GM23338 (cell line): ENCODE results near the gene BLACAT1. TPM values are rescaled to one million over a fixed set of nuclear protein-coding genes. Genes with fewer than 3 reads are reported as not detected.

Experiments used
- ATAC-seq: fragments of 200-7000 bp; cut with Tn5 transposase; 3 replicates; pipeline ENCODE4 v1.9.1; 2020
- DNase-seq: peaks from one replicate; pipeline ENCODE4 v3.0.0-alpha.2; 2015; ENCODE audit warnings: low spot score
- H2AFZ ChIP-seq: fragments of 200-600 bp; sonication (generic); 2 replicates; pipeline ENCODE4 v1.8.0; 2016; ENCODE audit warnings: antibody characterized with exemption, mild to moderate bottlenecking, moderate library complexity
- H3F3A ChIP-seq: fragments of 200-600 bp; sonication (generic); replicated peaks from 2 replicates; pipeline ENCODE4 v1.8.0; 2017; ENCODE audit warnings: antibody characterized with exemption, mixed run types, low read depth
- H3K27ac ChIP-seq: fragments of 200-600 bp; sonication (generic); 2 replicates; pipeline ENCODE4 v1.6.1; 2016; ENCODE audit warnings: low read depth
- H3K27me3 ChIP-seq: fragments of 200-600 bp; sonication (generic); 2 replicates; pipeline ENCODE4 v1.8.0; 2016; ENCODE audit warnings: mild to moderate bottlenecking, mixed run types, moderate library complexity; ENCODE audit not compliant: insufficient read depth
- H3K36me3 ChIP-seq: fragments of 200-600 bp; sonication (generic); 2 replicates; pipeline ENCODE4 v1.8.0; 2016; ENCODE audit warnings: mild to moderate bottlenecking; ENCODE audit not compliant: insufficient read depth
- H3K4me1 ChIP-seq: fragments of 200-600 bp; sonication (generic); 2 replicates; pipeline ENCODE4 v1.8.0; 2016; ENCODE audit warnings: mild to moderate bottlenecking, moderate library complexity; ENCODE audit not compliant: insufficient read depth
- H3K4me2 ChIP-seq: fragments of 200-600 bp; sonication (generic); 2 replicates; pipeline ENCODE4 v1.7.1; 2017; ENCODE audit warnings: mixed run types
- H3K4me3 ChIP-seq: fragments of 200-600 bp; sonication (generic); 2 replicates; pipeline ENCODE4 v1.6.1; 2016; ENCODE audit warnings: mixed run types
- H3K79me2 ChIP-seq: fragments of 200-600 bp; sonication (generic); replicated peaks from 2 replicates; pipeline ENCODE4 v1.8.0; 2017; ENCODE audit warnings: mild to moderate bottlenecking; ENCODE audit not compliant: insufficient read depth
- H3K9me2 ChIP-seq: fragments of 200-600 bp; sonication (generic); 2 replicates; pipeline ENCODE4 v1.8.0; 2017; ENCODE audit not compliant: insufficient read depth
- H4K20me1 ChIP-seq: fragments of 200-600 bp; sonication (generic); replicated peaks from 2 replicates; pipeline ENCODE4 v1.8.0; 2017; ENCODE audit warnings: mild to moderate bottlenecking; ENCODE audit not compliant: insufficient read depth
- H3K27ac Mint-ChIP-seq: 2 replicates; pipeline ENCODE4 v1.8.0; 2020; ENCODE audit warnings: inconsistent platforms, mild to moderate bottlenecking, moderate library complexity, mixed read lengths
- H3K27me3 Mint-ChIP-seq: 3 replicates; pipeline ENCODE4 v1.8.0; 2022; ENCODE audit warnings: low read depth, mild to moderate bottlenecking, moderate library complexity, mixed read lengths, inconsistent platforms; ENCODE audit not compliant: insufficient read depth, poor library complexity
- H3K36me3 Mint-ChIP-seq: 3 replicates; pipeline ENCODE4 v1.8.0; 2021; ENCODE audit warnings: low read depth, mild to moderate bottlenecking, inconsistent platforms, moderate library complexity, mixed read lengths
- H3K4me1 Mint-ChIP-seq: 3 replicates; pipeline ENCODE4 v1.8.0; 2020; ENCODE audit warnings: mild to moderate bottlenecking, inconsistent platforms, mixed read lengths
- H3K4me3 Mint-ChIP-seq: 3 replicates; pipeline ENCODE4 v1.8.0; 2021; ENCODE audit warnings: moderate library complexity, mild to moderate bottlenecking, inconsistent platforms, mixed read lengths
- H3K9me3 Mint-ChIP-seq: 3 replicates; pipeline ENCODE4 v1.8.0; 2020; ENCODE audit warnings: moderate library complexity, mild to moderate bottlenecking, inconsistent platforms, mixed read lengths
- CREB1 ChIP-seq: fragments of 250-450 bp; sonication (Bioruptor Pico); IDR thresholded peaks from 2 replicates; pipeline ENCODE4 v1.5.0; 2020; ENCODE audit warnings: low read depth, mild to moderate bottlenecking, moderate library complexity
- CTCF ChIP-seq, 2 experiments: fragments of 200-600 bp in 1 of 2; sonication (generic) in 1 of 2; conservative IDR thresholded peaks; 2 replicates each; pipeline versions ENCODE4 v1.5.1 to v1.6.1; 2016 to 2017; ENCODE audit warnings: antibody characterized with exemption in 2 of 2, low read depth in 2 of 2, mild to moderate bottlenecking in 2 of 2, moderate library complexity in 1 of 2
- ETS1 ChIP-seq: IDR thresholded peaks from 2 replicates; pipeline ENCODE4 v1.6.1; 2016; ENCODE audit warnings: antibody characterized with exemption
- EZH2 ChIP-seq: fragments of 200-600 bp; sonication (generic); IDR thresholded peaks from one replicate; pipeline ENCODE4 v1.8.0; 2017; ENCODE audit warnings: antibody characterized with exemption, mild to moderate bottlenecking, low read depth; ENCODE audit not compliant: unreplicated experiment
- JUNB ChIP-seq: IDR thresholded peaks from one replicate; pipeline ENCODE4 v1.6.1; 2016; ENCODE audit warnings: antibody characterized with exemption; ENCODE audit not compliant: unreplicated experiment
- NANOG ChIP-seq: IDR thresholded peaks from 2 replicates; pipeline ENCODE4 v1.6.1; 2016; ENCODE audit warnings: antibody characterized with exemption, borderline replicate concordance
- POLR2AphosphoS5 ChIP-seq: IDR thresholded peaks from 2 replicates; pipeline ENCODE4 v1.6.1; 2016; ENCODE audit warnings: antibody characterized with exemption, low read depth
- REST ChIP-seq: IDR thresholded peaks from one replicate; pipeline ENCODE4 v1.6.1; 2018; ENCODE audit warnings: antibody characterized with exemption; ENCODE audit not compliant: unreplicated experiment
- STAT1 ChIP-seq: IDR thresholded peaks from one replicate; pipeline ENCODE4 v1.6.1; 2016; ENCODE audit warnings: antibody characterized with exemption; ENCODE audit not compliant: unreplicated experiment
- ZNF114 ChIP-seq: fragments of 250-450 bp; sonication (Bioruptor Pico); IDR thresholded peaks from 2 replicates; pipeline ENCODE4 v1.5.0; 2020; ENCODE audit warnings: mild to moderate bottlenecking, moderate library complexity
- ZNF331 ChIP-seq: fragments of 250-450 bp; sonication (Bioruptor Pico); IDR thresholded peaks from 2 replicates; pipeline ENCODE4 v1.5.0; 2020; ENCODE audit warnings: low read depth, mild to moderate bottlenecking, moderate library complexity
- ZNF462 ChIP-seq: fragments of 250-450 bp; sonication (Bioruptor Pico); IDR thresholded peaks from 2 replicates; pipeline ENCODE4 v1.5.0; 2020; ENCODE audit warnings: mild to moderate bottlenecking, moderate library complexity
- polyA plus RNA-seq: library from polyadenylated mRNA; unstranded; fragments of >200 nt; fragmentation: Nextera tagmentation; extraction: Ambion mirVana; gene quantifications from 2 replicates; pipeline ENCODE4 v1.2.1, GENCODE V29; 2016
- total RNA-seq: library from RNA; depleted of rRNA; stranded (reverse); fragments of >200 nt; shearing (Covaris generic); gene quantifications from 2 replicates; pipeline ENCODE4 v1.2.3, GENCODE V29; 2014

Gene BLACAT1
- total and polyA plus RNA-seq, 2 experiments from 2014 or later, result 1.6 to 6.2 TPM

- H3K79me2 ChIP-seq, result peaks cover 30% of the 10 kb centered on the region
- 0 out of 2 replicates have a peak, but pooled peaks cover 3% of the 10 kb centered on the region for H3K9me2 ChIP-seq
- 0 out of 2 replicates have a peak, but pooled peaks cover 4% of the 10 kb centered on the region for H3F3A ChIP-seq
- H3K36me3 Mint-ChIP-seq, result peaks cover 12% of the 10 kb centered on the region; the same call in 2 of the 3 replicates
- H3K4me1 Mint-ChIP-seq, result peaks cover 56% of the 10 kb centered on the region
- H3K4me3 ChIP-seq, result no peak overlapping the region
- no peak overlapping the region for H3K4me3 Mint-ChIP-seq
- no peaks in the 10 kb centered on the region for H3K27me3 ChIP-seq
- H3K4me1 ChIP-seq, result peaks cover 31% of the 10 kb centered on the region
- H4K20me1 ChIP-seq, result peaks cover 12% of the 10 kb centered on the region
- no peaks in the 10 kb centered on the region for H3K36me3 ChIP-seq
- peaks cover 2% of the 10 kb centered on the region for H3K27me3 Mint-ChIP-seq
- TF ChIP-seq ZNF331 (CRISPR knock-in tag) (no peak), ZNF114 (no peak), ZNF462 (CRISPR knock-in tag) (no peak), STAT1 (no peak), REST (no peak), NANOG (no peak), CREB1 (CRISPR knock-in tag) (no peak), POLR2AphosphoS5 (no peak), CTCF (conservative IDR thresholded peaks at IDR 0.05; ENCODE audit: low read depth in 2 of 2) (no peak), EZH2 (no peak), ETS1 (no peak), JUNB (no peak)
- no peak overlapping the region for H3K27ac Mint-ChIP-seq
- H3K27ac ChIP-seq, result no peak overlapping the region
- no peak for DNase-seq
- no peak for ATAC-seq
- no peak overlapping the region for H2AFZ ChIP-seq
- H3K4me2 ChIP-seq, result no peak overlapping the region
- peaks cover under 1% of the 10 kb centered on the region; the same call in 1 of the 3 replicates for H3K9me3 Mint-ChIP-seq
Observed at GRCh38 chr1:205502992-205503391, 47.1 kb upstream of the BLACAT1 start.
